H1 (cell line): ENCODE measurements around the gene CAPS2. TPM values are rescaled to one million over a fixed set of nuclear protein-coding genes. Genes with fewer than 3 reads are reported as not detected.
A peak's percentile ranks its signal among the peaks of the same experiment; 100 is the strongest.

ENCODE experiments used
- ASH2L ChIP-seq: fragments of 200-600, 300-600 bp; sonication (generic); IDR thresholded peaks from one replicate; pipeline ENCODE4 v1.7.1; 2017; ENCODE audit warnings: low read length
- BRCA1 ChIP-seq: IDR thresholded peaks from 2 replicates; pipeline ENCODE4 v1.6.1; 2012; ENCODE audit warnings: low read depth, low read length, improper control_type of control experiment
- CHD2 ChIP-seq: IDR thresholded peaks from 2 replicates; pipeline ENCODE4 v1.6.1; 2012; ENCODE audit warnings: low read length, improper control_type of control experiment
- CTBP2 ChIP-seq: IDR thresholded peaks from 2 replicates; pipeline ENCODE4 v1.7.0; 2011; ENCODE audit warnings: borderline replicate concordance, mild to moderate bottlenecking, moderate library complexity, mixed read lengths, low read length; ENCODE audit not compliant: insufficient read depth, insufficient read length
- EZH2 ChIP-seq: fragments of 200-600 bp; sonication (generic); IDR thresholded peaks from 2 replicates; pipeline ENCODE4 v1.7.1; 2012; ENCODE audit warnings: low read depth, mild to moderate bottlenecking, moderate library complexity, low read length, inconsistent platforms; ENCODE audit not compliant: severe bottlenecking
- FOSL1 ChIP-seq: IDR thresholded peaks from 2 replicates; pipeline ENCODE4 v1.6.1; 2011; ENCODE audit warnings: mild to moderate bottlenecking, low read depth, low read length, moderate library complexity; ENCODE audit not compliant: insufficient read depth
- GABPA ChIP-seq: IDR thresholded peaks from 2 replicates; pipeline ENCODE4 v1.6.1; 2011; ENCODE audit warnings: mild to moderate bottlenecking, low read length, moderate library complexity, borderline replicate concordance; ENCODE audit not compliant: insufficient read depth
- GTF2F1 ChIP-seq: IDR thresholded peaks from 2 replicates; pipeline ENCODE4 v1.6.1; 2012; ENCODE audit warnings: low read depth, low read length, improper control_type of control experiment, borderline replicate concordance
- JUN ChIP-seq: IDR thresholded peaks from 2 replicates; pipeline ENCODE4 v1.6.1; 2011; ENCODE audit warnings: low read depth, mild to moderate bottlenecking, improper control_type of control experiment, low read length
- KDM1A ChIP-seq: fragments of 200-600, 300-600 bp; sonication (generic); IDR thresholded peaks from 2 replicates; pipeline ENCODE4 v1.7.1; 2016; ENCODE audit warnings: mild to moderate bottlenecking, low read length, borderline replicate concordance
- KDM5A ChIP-seq: fragments of 200-600 bp; IDR thresholded peaks from 2 replicates; pipeline ENCODE4 v1.7.1; 2012; ENCODE audit warnings: mild to moderate bottlenecking, low read length, inconsistent platforms, mixed read lengths
- MAFK ChIP-seq: IDR thresholded peaks from 2 replicates; pipeline ENCODE4 v1.6.1; 2012; ENCODE audit warnings: low read depth, mild to moderate bottlenecking, improper control_type of control experiment, low read length
- NANOG ChIP-seq: IDR thresholded peaks from 2 replicates; pipeline ENCODE4 v1.6.1; 2011; ENCODE audit warnings: low read length, low read depth, mild to moderate bottlenecking, inconsistent platforms; ENCODE audit not compliant: insufficient read depth, poor library complexity, severe bottlenecking
- RBBP5 ChIP-seq: IDR thresholded peaks from 2 replicates; pipeline ENCODE4 v1.7.1; 2012; ENCODE audit warnings: low read depth, mild to moderate bottlenecking, inconsistent platforms, low read length, moderate library complexity, borderline replicate concordance
- RFX5 ChIP-seq: IDR thresholded peaks from 2 replicates; pipeline ENCODE4 v1.6.1; 2011; ENCODE audit warnings: low read depth, low read length, improper control_type of control experiment, borderline replicate concordance
- RNF2 ChIP-seq: fragments of 200-900, 300-1000 bp; sonication (generic); IDR thresholded peaks from 2 replicates; pipeline ENCODE4 v1.7.1; 2016; ENCODE audit warnings: borderline replicate concordance, low read depth, mild to moderate bottlenecking, antibody characterized with exemption, low read length; ENCODE audit not compliant: poor library complexity, severe bottlenecking; ENCODE audit errors: missing control alignments
- SAP30 ChIP-seq: fragments of 300-600 bp; sonication (generic); IDR thresholded peaks from 2 replicates; pipeline ENCODE4 v1.7.1; 2012; ENCODE audit warnings: low read length, moderate library complexity, mild to moderate bottlenecking, inconsistent platforms; ENCODE audit not compliant: insufficient read depth, insufficient replicate concordance
- SRF ChIP-seq: IDR thresholded peaks from 2 replicates; pipeline ENCODE4 v1.6.1; 2011; ENCODE audit warnings: mild to moderate bottlenecking, low read depth, low read length, moderate library complexity
- TAF1 ChIP-seq: IDR thresholded peaks from 2 replicates; pipeline ENCODE4 v1.6.1; 2011; ENCODE audit warnings: mild to moderate bottlenecking, low read depth, low read length
- TAF7 ChIP-seq: optimal IDR thresholded peaks from 2 replicates; pipeline ENCODE3; 2011; ENCODE audit warnings: low read depth, mild to moderate bottlenecking, inconsistent platforms, low read length, moderate library complexity, borderline replicate concordance
- TBP ChIP-seq: IDR thresholded peaks from 2 replicates; pipeline ENCODE4 v1.6.1; 2011; ENCODE audit warnings: low read depth, low read length, improper control_type of control experiment
- TEAD4 ChIP-seq: IDR thresholded peaks from 2 replicates; pipeline ENCODE4 v1.6.1; 2012; ENCODE audit warnings: low read depth, low read length, inconsistent platforms, mixed read lengths
- YY1 ChIP-seq: IDR thresholded peaks from 2 replicates; pipeline ENCODE4 v1.6.1; 2011; ENCODE audit warnings: low read depth, mild to moderate bottlenecking, low read length
- polyA plus RNA-seq, 7 experiments: library from polyadenylated mRNA; depleted of rRNA in 3 of 7; stranded (reverse) in 5 of 7; unstranded in 2 of 7; fragments of >200 nt in 5 of 7; fragments of 200-250 nt in 2 of 7; gene quantifications; 1 replicate in 5 of 7; 2 replicates in 1 of 7; 4 replicates in 1 of 7; pipeline versions ENCODE4 v1.2.1 to v1.2.3, GENCODE V29; 2011 to 2013; ENCODE audit warnings: missing spikeins in 2 of 7, mixed read lengths in 2 of 7
- total RNA-seq: library from RNA; stranded (reverse); fragmentation: NEBNext Ultra II Directional; extraction: Animal tissue kit (Norgen Biotek cat#: 25700); gene quantifications from 2 replicates; pipeline ENCODE4 v1.2.1, GENCODE V29; 2021

The CAPS2 gene
- total and polyA plus RNA-seq, 2 of the 8 experiments (the other 6 are each of a cell fraction or from before 2014, with no cell fraction given) = 2.3 to 3.8 TPM

GRCh38 chr12:75329918-75330826 lies at the start of gene CAPS2 (continued):
- TF ChIP-seq FOSL1 (no peak), TEAD4 (no peak), TAF7 (peak; percentile 72), ASH2L (peak; percentile 75), KDM1A (no peak), CTBP2 (peak; percentile 83), RFX5 (peak; percentile 73; the same call in 1 of the 2 replicates), KDM5A (no peak), GABPA (no peak), JUN (0 out of 2 replicates have a peak, but pooled peaks have one; percentile 40), GTF2F1 (no peak), TAF1 (peak; percentile 73), SAP30 (peak; percentile 82), BRCA1 (no peak), RNF2 (no peak), EZH2 (no peak), NANOG (peak; percentile 17), YY1 (peak; percentile 84), SRF (peak; percentile 37; the same call in 1 of the 2 replicates), RBBP5 (no peak), TBP (peak; percentile 50; the same call in 1 of the 2 replicates), MAFK (no peak), CHD2 (no peak)
